ENCODE data around the gene SYNDIG1.
"Not testable (repeated sequence)": the region's sequence is repeated elsewhere in the genome, so short reads cannot be mapped to it uniquely, and the experiment has no call there.

SYNDIG1 gene

DNA sequence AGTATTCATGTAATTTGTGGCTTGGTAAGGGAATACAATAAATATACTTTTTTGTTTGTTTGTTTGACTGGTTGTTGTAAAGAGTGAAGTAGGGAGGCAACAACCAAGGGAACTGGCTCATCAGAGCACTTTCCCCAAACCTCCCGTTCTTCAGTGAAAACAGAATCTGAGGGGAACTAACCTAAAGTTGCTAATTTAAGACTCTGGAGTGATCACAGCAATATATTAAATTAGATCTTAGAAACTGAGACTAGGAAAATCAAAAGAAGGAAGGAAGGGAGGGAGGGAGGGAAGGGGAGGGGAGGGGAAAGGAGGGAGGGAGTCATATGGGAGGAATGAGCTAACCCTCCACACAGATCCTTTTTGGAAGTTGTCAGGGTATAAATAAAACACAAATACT is 144.9 kb downstream of the SYNDIG1 start:
- no peak for DNase-seq (ENCODE audit: low spot score)

DNA sequence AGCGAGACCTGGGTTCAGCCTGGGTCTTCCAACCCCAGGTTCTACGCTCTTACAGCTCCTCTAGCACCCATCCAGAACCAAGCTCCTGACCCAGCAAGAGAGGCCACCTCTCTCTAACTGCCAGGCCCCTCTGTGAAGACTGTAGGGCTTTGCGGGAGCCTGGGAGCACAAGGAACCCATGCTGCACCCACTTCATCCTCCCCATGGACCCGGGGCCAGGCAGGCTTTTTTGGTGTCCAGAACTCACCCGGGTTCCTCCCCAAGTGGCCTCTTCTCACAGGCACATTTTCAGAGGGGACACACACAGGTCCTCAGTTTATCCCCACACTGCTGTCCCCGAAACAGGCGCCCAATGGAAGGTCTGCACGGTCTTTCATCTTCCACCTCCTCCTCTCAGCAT is 145.9 kb downstream of the SYNDIG1 start:
- DNase-seq (ENCODE audit: low spot score), result no peak

DNA sequence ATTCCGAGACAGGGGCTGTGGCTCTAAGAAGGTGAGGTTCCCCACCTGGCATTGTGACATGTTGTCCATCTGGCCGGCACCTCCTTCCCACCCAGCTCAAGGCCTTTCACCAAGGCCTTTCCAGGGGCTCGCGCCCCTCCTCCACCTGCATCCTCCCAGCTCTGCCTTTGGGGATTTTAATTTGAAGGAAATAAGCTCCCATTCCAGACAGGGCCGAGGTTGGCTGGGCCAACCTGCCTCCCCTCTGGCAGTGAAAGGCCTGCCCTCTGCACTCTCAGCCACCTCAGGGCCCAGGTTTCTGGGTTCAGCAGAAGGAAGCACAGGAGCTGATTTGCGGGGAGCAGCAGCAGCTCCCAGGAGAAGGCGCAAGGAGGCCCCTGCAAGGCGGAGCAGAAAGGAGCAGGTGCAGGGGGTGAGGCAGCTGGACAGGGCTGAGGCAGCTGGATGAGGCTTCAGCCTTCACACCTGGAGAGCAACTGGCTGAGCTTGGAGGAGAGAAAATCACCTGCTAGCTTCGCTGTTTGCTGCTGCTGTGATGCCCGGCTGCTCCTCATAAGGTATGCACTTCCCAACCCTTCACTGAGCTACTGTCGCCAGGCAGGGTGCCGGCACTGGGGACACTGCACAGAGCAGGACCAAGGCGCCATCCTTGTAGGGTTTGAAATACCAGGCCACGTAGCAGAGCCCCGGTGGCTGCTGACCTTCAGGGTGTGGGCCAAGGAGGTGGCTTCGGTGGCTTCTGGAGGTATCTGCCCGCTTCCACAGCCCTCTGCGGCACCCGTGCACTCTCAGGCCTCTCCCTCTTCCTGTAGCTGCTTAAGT is 147.0 kb downstream of the SYNDIG1 start:
- DNase-seq (ENCODE audit: low spot score), result no peak

DNA sequence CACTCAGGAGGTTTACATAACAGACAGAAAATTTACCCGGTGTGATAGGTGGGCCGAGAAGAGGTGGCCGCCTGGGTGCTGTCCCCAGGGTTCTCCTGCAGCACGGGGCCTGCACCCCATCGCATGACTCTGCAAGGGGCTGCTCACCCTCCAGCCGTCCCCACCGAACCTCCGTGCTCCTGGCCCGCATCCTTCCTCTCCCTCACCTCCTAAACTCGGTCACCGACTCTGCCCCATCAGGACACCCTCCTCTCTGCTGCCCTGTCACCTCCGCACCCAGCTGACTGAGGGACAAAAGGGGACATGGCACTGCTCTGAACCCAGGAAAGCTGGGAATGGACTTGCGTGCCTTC is 147.6 kb downstream of the SYNDIG1 start:
- no peak for DNase-seq (ENCODE audit: low spot score)

DNA sequence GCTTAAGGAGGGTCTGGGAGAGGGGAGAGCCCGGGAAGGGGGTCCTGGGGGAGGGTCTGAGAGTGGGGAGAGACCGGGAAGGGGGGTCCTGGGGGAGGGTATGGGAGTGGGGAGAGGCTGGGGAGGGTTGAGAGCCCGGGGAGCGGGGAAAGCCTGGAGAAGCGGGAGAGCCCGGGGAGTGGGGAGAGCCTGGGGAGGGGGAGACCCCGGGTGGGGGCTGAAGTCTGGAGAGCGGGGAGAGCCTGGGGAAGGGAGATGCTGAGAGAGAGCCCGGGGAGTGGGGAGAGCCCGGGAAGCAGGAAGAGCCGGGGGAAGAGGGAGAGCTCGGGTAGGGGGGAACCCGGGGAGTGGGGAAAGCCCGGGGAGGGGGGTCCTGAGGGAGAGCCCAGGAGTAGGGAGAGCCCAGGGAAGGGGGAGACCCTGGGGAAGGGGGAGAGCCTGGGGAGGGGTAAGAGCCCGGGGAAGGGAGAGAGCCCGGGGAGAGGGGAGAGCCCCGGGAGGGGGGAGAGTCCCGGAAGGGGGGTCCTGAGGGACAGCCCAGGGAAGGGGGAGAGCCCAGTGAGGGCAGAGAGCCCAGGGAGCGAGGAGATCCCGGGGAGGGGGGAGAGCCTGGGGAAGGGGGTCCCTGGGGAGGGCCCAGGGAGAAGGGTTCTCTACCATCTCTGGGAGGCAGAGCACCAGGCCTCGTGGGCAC is 148.5 kb downstream of the SYNDIG1 start:
- DNase-seq (ENCODE audit: low spot score), result no peak

DNA sequence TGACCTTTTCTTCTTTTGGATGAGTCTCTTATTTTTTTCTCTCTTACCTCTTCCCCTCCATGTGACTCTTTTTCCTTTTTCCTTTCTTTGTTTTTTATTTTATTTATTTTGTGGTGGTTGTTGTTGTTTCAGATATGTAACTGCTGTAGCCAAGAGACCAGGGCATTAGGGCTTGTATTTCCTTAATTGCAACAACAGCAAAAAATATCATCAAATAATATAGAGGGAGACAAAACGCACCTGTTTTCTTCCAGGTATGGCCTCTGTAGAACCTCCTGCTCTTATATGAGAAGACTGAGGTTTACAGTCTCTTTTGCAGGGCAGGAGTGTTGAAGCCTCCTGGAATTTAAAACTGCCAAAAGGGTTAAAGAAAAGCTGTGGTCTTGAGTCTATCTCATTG is 149.3 kb downstream of the SYNDIG1 start:
- DNase-seq (ENCODE audit: low spot score), result no peak

DNA sequence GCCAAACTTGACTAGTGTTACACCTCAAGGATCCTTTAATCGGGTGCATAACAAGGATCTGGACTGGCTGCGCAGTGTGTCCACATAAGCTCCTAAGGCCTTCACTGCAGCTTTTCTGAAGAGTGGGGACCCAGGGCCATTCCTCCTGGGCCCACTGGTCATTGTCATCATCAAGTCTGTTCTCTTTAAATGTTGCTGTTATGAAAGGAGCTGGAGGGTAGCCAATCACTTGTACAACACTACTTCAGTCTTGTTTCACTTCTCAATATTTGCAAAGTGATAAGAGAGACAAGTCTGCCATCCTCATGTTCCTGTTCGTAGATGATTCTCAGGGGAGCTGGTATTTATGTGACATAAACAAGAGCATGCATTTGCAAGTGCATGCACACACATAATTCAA is 149.8 kb downstream of the SYNDIG1 start:
- DNase-seq (ENCODE audit: low spot score), result no peak

DNA sequence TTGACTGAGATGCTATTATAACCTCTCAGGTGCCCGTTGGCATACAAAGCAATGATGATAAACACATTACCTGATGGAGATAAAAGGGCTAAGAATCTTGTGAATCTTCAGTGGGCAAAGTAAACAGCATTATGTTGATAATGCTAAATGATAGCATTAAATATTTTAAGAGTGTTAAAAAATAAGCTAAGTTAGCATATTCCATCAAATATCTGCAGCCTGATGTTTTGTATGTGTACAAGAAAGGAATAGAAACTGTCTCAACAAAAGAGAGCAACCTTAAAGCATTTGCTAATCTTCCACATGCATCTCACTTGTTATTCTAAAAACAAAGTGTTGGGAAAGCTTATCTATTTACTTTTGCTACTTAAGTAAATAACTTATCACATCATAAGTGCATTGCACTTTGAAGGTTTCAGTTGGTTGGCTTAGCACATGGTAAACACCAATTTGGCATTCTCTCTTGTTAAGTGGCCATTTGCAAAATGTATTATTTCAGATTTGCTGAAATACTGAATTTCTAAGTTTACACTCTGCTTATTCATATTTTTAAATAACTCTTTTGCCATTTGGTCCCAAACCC is 151.6 kb downstream of the SYNDIG1 start:
- DNase-seq (ENCODE audit: low spot score), result no peak

DNA sequence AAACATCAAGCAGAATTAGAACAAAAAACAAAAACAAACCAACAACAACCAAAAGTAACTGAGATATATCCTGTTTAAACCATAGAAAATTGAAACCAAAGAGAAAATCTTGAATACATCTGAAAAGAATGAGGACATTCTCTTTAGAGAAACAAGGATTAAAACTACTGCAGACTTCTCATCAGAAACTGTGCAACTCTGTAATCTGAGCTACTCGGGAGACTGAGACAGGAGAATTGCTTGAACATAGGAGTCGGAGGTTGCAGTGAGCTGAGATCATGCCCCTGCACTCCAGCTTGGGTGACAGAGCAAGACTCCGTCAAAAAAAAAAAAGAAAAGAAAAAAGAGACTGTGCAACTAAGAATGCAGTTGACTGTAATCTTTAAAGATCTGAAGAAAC is 153.4 kb downstream of the SYNDIG1 start:
- no peak for DNase-seq (ENCODE audit: low spot score)

DNA sequence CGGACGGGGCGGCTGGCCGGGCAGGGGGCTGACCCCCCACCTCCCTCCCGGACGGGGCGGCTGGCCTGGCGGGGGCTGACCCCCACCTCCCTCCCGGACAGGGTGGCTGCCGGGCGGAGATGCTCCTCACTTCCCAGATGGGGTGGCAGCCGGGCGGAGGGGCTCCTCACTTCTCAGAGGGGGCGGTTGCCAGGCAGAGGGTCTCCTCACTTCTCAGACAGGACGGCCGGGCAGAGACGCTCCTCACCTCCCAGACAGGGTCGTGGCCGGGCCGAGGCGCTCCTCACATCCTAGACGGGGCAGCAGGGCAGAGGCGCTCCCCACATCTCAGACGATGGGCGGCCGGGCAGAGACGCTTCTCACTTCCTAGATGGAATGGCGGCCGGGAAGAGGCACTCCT is 156.7 kb downstream of the SYNDIG1 start:
- not testable (repeated sequence) for DNase-seq (ENCODE audit: low spot score)

DNA sequence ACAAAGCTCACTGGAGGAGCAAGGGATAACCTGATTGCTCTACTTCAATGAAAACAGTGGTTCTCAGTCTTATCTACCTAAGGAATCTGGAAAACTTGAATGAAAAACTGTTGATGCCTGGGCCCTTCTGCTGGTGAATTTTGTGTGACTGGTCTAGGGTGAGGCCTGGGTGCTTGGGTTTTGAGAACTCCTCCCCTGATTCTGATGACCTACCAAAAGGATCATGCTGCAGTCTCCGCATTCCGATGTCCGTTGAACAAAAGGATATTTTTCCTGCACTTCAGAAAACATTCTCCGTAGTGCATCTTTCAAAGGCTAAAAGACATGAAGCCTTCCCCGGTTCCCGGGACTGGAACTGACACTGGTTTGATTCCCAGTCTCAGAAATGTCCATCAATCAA is 157.9 kb downstream of the SYNDIG1 start:
- DNase-seq (ENCODE audit: low spot score), result no peak

DNA sequence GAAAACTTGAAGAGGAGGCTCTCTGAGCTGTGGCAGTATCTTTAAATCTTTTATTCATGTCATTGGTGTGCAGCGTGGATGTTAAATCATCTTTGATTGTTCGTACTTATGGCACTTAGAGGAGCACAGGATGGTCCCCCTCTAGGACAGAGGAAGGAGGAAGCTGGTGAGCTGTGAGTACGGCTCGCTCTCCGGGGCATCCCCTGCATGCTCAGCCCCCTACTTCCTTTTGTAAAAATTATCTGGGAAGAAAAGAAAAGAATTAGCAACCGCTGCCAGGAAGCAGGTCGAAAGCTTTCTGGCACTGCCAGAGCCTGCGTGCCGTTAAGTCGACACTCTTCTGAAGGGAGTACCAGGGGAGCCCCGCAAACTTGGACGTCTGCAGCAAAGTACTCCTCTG is 158.5 kb downstream of the SYNDIG1 start:
- DNase-seq (ENCODE audit: low spot score), result no peak

DNA sequence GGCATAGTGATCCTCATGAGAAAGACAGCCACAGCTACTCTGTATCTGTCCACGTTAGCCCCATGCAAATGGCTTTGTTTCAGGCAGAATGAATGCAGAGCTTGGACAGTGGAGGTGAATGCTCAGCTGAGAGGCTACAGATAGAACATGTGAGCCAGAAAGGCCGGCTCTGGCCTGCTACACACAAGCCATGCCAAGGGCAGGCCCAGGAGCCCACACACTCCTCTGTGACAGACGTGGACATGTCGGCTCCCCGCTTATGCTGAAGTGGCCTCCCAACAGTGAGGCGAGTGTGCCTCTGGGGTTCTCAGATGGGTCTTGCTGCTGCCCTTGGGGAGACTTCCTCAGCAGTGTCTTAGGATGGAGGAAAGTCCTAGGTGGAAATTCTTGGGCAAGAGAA is 159.6 kb downstream of the SYNDIG1 start:
- DNase-seq (ENCODE audit: low spot score), result no peak

DNA sequence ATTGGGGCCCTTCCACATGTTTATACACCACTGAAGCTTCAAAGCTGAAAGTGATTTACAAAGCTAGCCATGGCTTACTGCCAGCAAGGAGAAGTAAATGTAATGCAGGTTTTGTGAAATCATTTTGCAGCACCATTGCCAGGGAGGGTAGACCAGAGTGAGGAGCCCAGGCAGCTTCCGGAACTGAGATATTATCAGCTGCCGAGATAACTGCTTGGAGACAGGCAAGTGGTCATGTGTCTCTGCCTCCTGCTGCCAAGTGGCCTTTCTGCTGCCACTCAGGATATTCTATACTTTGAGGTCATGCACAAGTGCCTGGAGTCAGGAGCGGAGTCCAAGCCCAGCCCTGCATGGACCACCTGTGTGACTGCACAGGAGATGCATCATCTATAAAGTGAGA is 160.2 kb downstream of the SYNDIG1 start:
- DNase-seq (ENCODE audit: low spot score), result no peak

DNA sequence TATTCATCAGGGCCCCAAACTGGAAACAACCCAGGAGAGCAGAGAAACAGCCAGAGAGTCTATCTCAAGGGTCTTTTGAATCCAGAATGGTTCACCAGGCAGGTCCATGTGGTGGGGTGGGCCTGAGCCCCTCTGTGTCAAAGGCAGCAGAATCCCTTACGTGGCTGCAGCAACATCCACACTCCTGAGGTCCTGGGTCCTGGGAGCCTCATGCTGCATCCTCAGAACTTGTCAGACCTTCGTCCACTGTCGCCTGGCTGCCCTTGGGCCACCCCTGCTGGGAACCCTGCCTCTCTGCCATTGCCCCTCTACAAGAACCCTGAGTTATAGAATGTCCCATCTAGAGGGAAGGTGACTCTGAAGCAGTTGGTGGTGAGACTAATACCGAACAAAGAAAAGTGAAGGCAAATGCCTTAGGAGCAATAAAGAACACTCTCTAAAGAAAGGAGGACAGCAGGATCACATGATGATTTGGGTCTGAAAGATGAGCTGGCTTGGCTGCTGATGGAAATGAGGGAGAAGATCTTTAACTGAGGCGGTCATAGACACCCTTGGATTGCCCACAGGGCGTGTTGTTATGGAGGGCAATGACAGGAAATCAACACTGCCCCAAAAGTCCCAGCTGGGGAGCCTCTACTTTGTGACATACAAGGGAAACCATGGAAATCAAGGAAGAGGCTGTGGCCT is 161.2 kb downstream of the SYNDIG1 start:
- DNase-seq (ENCODE audit: low spot score), result no peak

DNA sequence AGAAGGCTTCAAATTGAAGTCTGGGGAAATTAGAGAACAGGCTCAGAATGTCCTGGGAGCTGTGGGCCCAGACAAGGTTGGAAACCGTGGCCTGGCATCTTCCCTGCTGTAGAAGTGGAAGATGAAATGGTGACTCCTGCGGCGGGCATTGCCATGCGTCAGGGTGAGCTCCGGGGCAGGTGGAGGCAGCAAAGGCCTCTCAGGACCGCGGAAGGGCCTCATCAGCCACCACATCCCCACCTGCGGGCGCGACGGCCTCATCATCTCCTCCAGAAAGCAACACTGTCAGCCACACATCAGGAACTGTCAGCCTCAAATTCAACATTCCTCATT is 161.7 kb downstream of the SYNDIG1 start:
- DNase-seq (ENCODE audit: low spot score), result no peak

DNA sequence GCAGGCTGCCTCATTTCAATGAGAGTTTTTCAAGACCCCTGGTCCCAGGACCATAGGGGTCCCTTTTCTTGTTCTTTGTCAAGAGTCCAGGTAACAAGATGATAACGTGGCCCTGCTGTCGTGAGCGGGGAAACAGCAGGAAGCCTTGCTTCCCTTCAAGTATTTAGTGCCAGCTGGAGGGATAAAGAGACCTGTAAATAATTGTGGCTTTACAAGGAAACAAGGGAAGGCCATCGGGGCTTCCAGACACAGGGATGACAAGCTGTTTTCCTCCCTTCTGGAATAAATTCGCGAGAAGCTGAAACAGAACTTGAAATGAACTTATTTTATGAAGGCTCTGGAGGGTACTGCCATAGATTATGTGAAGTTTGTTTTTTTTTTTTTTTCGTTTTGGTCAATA is 163.2 kb downstream of the SYNDIG1 start:
- DNase-seq (ENCODE audit: low spot score), result no peak

DNA sequence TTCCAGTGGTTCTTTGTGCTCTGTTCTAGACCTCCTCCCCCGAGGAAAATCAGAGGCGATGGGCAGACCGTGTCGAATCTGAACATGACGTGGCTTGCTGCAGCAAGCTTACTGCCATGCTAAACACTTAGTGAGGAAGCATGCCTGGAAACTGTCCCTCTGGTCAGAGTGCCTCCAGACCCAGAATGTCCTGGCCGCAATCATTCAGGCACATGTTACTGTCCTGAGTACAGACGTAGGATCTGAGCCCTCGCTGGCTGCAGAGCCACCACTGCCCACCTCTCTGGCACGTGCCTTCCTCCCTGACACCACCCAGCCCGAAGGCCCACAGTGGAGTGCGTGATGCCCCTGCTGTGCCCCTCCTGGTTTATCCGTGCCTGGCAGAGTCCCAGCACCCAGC is 163.6 kb downstream of the SYNDIG1 start:
- DNase-seq (ENCODE audit: low spot score), result no peak

DNA sequence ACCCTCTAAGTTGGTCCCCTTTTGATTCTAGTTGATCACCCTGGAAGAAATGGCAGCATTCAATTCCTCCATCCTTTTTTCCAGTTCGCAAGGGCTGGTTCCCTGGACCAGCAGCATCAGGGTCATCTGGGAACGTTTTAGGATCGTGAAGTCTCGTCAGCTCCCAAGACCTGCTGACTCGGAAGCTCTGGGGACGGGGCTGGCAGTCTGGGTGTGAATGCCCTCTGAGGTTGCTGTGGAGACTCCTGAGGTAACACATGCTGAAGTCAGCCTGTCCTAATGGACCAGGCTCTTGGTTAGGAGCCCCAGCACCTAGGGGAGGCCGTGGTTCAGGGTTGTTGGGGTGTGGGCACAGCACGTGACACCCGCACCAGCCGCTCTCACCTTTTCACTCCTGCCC is 164.1 kb downstream of the SYNDIG1 start:
- no peak for DNase-seq (ENCODE audit: low spot score)

DNA sequence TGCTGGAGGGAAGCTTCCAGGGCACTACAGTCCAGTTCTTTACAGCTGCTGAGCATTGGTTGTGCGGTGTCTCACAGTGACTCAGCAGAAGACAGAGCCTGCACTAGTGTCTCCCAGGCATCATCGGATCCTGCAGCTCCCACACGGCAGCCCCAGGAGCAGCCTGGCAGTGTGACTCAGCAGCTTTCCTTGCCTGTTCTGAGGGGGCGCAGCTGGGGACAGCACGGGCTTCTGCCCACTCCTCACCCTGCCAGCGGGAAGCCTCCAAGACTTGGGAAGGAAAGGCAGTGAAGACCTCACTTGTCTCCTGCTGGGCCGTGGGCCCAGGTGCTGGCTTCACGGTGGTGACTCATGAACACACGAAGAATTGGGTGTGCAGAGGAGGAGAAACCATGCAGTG is 165.4 kb downstream of the SYNDIG1 start:
- DNase-seq (ENCODE audit: low spot score), result no peak

DNA sequence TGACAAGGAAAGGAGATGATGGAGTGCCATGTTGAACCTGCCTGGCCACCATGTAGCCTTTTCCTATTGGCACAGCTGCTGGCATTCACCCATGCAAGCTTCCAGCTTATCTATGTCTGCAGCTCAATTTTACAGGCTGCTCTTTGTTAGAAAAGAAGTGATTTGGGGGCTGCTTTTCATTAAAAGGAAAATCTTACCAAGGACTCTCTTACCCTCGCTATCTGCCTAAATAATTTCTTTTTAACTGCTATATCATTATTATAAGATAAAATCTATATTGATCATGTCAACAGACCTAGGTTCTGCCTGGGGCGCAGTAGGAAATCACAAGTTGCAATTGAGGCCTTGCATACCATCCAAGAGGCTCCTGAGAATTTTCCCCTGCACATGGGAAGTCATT is 167.2 kb downstream of the SYNDIG1 start:
- no peak for DNase-seq (ENCODE audit: low spot score)

DNA sequence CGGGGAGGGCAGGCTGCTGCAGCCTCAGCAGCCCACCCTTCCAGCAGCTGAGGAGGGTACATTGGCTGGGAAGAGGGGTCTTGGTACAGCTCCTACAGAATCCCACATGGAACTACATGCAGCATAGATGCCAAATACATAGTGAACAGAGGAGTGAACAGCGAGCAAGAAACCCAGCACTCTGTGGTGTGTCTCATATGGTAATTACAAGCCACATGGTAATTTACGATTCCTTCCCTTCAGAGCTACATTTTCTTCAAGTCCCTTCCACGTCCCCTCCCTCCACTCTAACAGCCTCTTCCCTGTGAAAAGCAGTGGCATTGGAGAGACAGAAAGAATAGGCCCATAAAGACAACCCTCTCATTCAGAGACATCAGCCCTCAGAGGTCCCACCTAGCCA is 167.7 kb downstream of the SYNDIG1 start:
- no peak for DNase-seq (ENCODE audit: low spot score)

DNA sequence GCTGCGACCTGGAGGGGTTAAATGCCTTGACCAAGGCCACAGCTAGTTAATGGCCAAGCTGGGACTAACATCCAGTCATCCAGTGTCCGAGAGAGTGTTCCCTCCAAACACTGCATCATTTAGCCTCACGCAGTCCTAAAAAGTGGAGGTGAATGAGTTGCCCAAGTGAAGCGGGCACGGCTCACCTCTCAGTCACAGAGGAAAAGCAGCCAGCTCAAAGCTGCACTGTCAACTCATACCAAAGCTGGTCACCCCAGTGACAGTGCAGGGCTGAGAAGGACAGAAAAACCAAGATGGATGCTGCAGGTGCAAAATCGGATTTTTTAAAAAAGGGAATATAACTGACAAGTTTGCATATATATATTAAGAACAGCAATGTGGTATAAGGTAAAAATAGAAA is 168.5 kb downstream of the SYNDIG1 start:
- DNase-seq (ENCODE audit: low spot score), result no peak
